Upper lobe of left lung (tissue), 4 donors: Measurements from ENCODE around the gene GJC1.

Experiments
- CTCF ChIP-seq, 6 experiments: fragments of 450-650 bp in 4 of 6; fragments of 200-600 bp in 2 of 6; sonication (generic) in 2 of 6; IDR thresholded peaks; one replicate each; pipeline ENCODE4 v1.5.1; 2016 to 2019; ENCODE audit warnings: antibody characterized with exemption in 6 of 6
- POLR2AphosphoS5 ChIP-seq, 2 donors: sonication (generic); formaldehyde crosslinking; IDR thresholded peaks; one replicate each; pipeline ENCODE4 v1.5.1; 2017; ENCODE audit warnings: antibody characterized with exemption in 2 of 2

DNA sequence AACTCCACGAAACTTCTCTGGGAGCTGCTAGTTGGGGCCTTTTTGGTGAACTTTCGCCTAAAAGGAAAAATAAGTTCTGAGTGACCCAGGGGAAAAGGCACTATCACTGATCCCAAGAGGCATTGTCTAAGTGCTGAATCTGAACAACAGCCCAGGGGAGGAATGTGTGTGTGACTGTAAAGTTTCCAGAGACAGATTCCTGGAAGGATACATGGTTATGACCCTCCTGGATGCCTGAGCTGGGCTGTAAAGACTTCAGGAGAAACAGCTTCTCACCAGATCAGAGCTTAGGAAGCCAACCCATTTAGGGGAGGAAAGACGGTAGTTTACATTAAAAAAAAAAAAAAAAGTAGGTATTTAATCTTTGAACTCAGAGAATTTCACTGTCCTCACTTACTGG, 37.8 kb upstream of the GJC1 start:
- TF ChIP-seq CTCF (IDR thresholded peaks at IDR 0.05) (no peak), POLR2AphosphoS5 (IDR thresholded peaks at IDR 0.05) (no peak)
